Measurements from ENCODE around the gene SESTD1. TPM values are rescaled to one million over a fixed set of nuclear protein-coding genes. Genes with fewer than 3 reads are reported as not detected.

SESTD1 gene
- polyA plus RNA-seq, 1 donor from 2014 or later = 39.5 TPM

GRCh38 chr2:179130560-179130959, 134.1 kb downstream of the SESTD1 start:
- Histone ChIP-seq H3F3A (ENCODE audit: insufficient read depth, low read length, poor library complexity, severe bottlenecking) (no peaks in the 10 kb centered on the region), H3K9me3 (ENCODE audit: low read length) (no peaks in the 10 kb centered on the region), H3K9me2 (ENCODE audit: insufficient read depth, low read length) (no peaks in the 10 kb centered on the region), H3K4me3 (ENCODE audit: low read length) (no peak overlapping the region), H3K79me2 (replicated peaks; ENCODE audit: insufficient read depth, low read length) (no peaks in the 10 kb centered on the region), H3K4me2 (ENCODE audit: low read length) (no peak overlapping the region), H3K27me3 (ENCODE audit: insufficient read depth, low read depth, low read length) (no peaks in the 10 kb centered on the region), H3K9ac (ENCODE audit: low read length) (no peak overlapping the region), H4K20me1 (ENCODE audit: insufficient read depth) (no peaks in the 10 kb centered on the region), H3K27ac (ENCODE audit: low read length) (no peak overlapping the region), H3K36me3 (ENCODE audit: insufficient read depth, low read length) (no peaks in the 10 kb centered on the region), H2AFZ (ENCODE audit: low read depth, low read length) (no peak overlapping the region)
- TF ChIP-seq TAF1 (IDR thresholded peaks at IDR 0.05; ENCODE audit: low read depth) = no peak
- TF ChIP-seq, protein P1, sequence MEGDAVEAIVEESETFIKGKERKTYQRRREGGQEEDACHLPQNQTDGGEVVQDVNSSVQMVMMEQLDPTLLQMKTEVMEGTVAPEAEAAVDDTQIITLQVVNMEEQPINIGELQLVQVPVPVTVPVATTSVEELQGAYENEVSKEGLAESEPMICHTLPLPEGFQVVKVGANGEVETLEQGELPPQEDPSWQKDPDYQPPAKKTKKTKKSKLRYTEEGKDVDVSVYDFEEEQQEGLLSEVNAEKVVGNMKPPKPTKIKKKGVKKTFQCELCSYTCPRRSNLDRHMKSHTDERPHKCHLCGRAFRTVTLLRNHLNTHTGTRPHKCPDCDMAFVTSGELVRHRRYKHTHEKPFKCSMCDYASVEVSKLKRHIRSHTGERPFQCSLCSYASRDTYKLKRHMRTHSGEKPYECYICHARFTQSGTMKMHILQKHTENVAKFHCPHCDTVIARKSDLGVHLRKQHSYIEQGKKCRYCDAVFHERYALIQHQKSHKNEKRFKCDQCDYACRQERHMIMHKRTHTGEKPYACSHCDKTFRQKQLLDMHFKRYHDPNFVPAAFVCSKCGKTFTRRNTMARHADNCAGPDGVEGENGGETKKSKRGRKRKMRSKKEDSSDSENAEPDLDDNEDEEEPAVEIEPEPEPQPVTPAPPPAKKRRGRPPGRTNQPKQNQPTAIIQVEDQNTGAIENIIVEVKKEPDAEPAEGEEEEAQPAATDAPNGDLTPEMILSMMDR (IDR thresholded peaks at IDR 0.05; ENCODE audit: poor library complexity, severe bottlenecking) = no peak
- TF ChIP-seq EZH2 (IDR thresholded peaks at IDR 0.05; ENCODE audit: borderline replicate concordance, insufficient read depth, low read length, poor library complexity, severe bottlenecking) = no peak
- no peak for TF ChIP-seq REST (IDR thresholded peaks at IDR 0.05; ENCODE audit: borderline replicate concordance)
- TF ChIP-seq POLR2AphosphoS5 (IDR thresholded peaks at IDR 0.05) = no peak
- no peak for TF ChIP-seq EP300 (conservative IDR thresholded peaks at IDR 0.05; ENCODE audit: poor library complexity, severe bottlenecking)
- no peak for TF ChIP-seq RAD21 (conservative IDR thresholded peaks at IDR 0.05)
- no peak for TF ChIP-seq MXI1 (conservative IDR thresholded peaks at IDR 0.05; ENCODE audit: poor library complexity, severe bottlenecking)
- no peak for TF ChIP-seq SMC3 (conservative IDR thresholded peaks at IDR 0.05; ENCODE audit: poor library complexity)

- Histone ChIP-seq H3K4me2 (ENCODE audit: low read length) (no peak overlapping the region), H3K27me3 (ENCODE audit: insufficient read depth, low read depth, low read length) (no peaks in the 10 kb centered on the region), H2AFZ (ENCODE audit: low read depth, low read length) (no peak overlapping the region), H3K27ac (ENCODE audit: low read length) (no peak overlapping the region), H3K9ac (ENCODE audit: low read length) (no peak overlapping the region), H4K20me1 (ENCODE audit: insufficient read depth) (no peaks in the 10 kb centered on the region), H3K36me3 (ENCODE audit: insufficient read depth, low read length) (no peaks in the 10 kb centered on the region), H3K9me2 (ENCODE audit: insufficient read depth, low read length) (no peaks in the 10 kb centered on the region), H3K9me3 (ENCODE audit: low read length) (no peaks in the 10 kb centered on the region), H3F3A (ENCODE audit: insufficient read depth, low read length, poor library complexity, severe bottlenecking) (no peaks in the 10 kb centered on the region), H3K79me2 (replicated peaks; ENCODE audit: insufficient read depth, low read length) (no peaks in the 10 kb centered on the region), H3K4me3 (ENCODE audit: low read length) (no peak overlapping the region)
- TF ChIP-seq SMC3 (conservative IDR thresholded peaks at IDR 0.05; ENCODE audit: poor library complexity) (peak; percentile 70), RAD21 (conservative IDR thresholded peaks at IDR 0.05) (peak; percentile 68), EP300 (conservative IDR thresholded peaks at IDR 0.05; ENCODE audit: poor library complexity, severe bottlenecking) (no peak)
- TF ChIP-seq, protein P1 (IDR thresholded peaks at IDR 0.05; ENCODE audit: poor library complexity, severe bottlenecking) = peak; percentile 73
Measured at GRCh38 chr2:179129574-179130238, 134.9 kb downstream of the SESTD1 start.

All from neural cell (in vitro differentiated cells).